ENCODE results near the gene GLDN.

DNA sequence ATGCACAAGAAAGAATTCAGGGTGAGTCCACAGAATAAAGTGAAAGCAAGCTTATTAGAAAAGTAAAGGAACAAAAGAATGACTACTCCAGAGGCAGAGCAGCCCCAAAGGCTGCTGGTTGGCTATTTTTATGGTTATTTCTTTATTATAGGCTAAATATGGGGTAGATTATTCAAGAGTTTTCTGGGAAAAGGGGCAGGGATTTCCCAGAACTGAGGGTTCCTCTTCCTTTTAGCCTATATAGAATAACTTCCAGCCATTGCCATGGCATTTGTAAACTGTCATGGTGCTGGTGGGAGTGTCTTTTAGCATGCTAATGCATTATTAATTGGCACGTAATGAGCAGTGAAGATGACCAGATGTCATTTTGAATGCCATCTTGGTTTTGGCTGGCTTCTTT, 13.6 kb downstream of the GLDN start:
- TF ChIP-seq, protein P1, sequence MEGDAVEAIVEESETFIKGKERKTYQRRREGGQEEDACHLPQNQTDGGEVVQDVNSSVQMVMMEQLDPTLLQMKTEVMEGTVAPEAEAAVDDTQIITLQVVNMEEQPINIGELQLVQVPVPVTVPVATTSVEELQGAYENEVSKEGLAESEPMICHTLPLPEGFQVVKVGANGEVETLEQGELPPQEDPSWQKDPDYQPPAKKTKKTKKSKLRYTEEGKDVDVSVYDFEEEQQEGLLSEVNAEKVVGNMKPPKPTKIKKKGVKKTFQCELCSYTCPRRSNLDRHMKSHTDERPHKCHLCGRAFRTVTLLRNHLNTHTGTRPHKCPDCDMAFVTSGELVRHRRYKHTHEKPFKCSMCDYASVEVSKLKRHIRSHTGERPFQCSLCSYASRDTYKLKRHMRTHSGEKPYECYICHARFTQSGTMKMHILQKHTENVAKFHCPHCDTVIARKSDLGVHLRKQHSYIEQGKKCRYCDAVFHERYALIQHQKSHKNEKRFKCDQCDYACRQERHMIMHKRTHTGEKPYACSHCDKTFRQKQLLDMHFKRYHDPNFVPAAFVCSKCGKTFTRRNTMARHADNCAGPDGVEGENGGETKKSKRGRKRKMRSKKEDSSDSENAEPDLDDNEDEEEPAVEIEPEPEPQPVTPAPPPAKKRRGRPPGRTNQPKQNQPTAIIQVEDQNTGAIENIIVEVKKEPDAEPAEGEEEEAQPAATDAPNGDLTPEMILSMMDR (conservative IDR thresholded peaks at IDR 0.05; ENCODE audit: low read depth, low read length) = no peak
- TF ChIP-seq EZH2 (IDR thresholded peaks at IDR 0.05; ENCODE audit: low read length, unreplicated experiment) = no peak
- TF ChIP-seq EZH2phosphoT487 (IDR thresholded peaks at IDR 0.05; ENCODE audit: borderline replicate concordance, low read length) = no peak
